HCT116 (cell line): Measurements from ENCODE around the gene IQGAP3. TPM values are rescaled to one million over a fixed set of nuclear protein-coding genes. Genes with fewer than 3 reads are reported as not detected.

Experiments used
- ATAC-seq: fragments of 200-7000 bp; cut with Tn5 transposase; 2 replicates; pipeline ENCODE4 v1.9.1; 2020; ENCODE audit warnings: mild to moderate bottlenecking, moderate library complexity
- BruUV-seq: library from RNA; stranded (reverse); fragments of 400-500 nt; replicated peaks from 2 replicates; lab custom pipeline; 2021; lab: Mats Ljungman, UMichigan
- CTCF ChIA-PET: fragments of 300-600 bp; sonication (Branson Sonifier 250); formaldehyde crosslinking; loops from one replicate; lab custom pipeline; 2021; ENCODE audit warnings: antibody characterized with exemption; lab: Charles Lee
- POLR2A ChIA-PET: fragments of 300-600, 350-600 bp; sonication (Branson Sonifier 250); formaldehyde crosslinking; loops from one replicate; lab custom pipeline; 2021; ENCODE audit warnings: antibody characterized with exemption; lab: Charles Lee
- RAD21 ChIA-PET, 2 experiments: fragments of 300-600 bp; sonication (Branson Sonifier 250); formaldehyde crosslinking; loops; one replicate each; lab custom pipeline; 2023; ENCODE audit warnings: low total read pairs in 2 of 2; ENCODE audit not compliant: uncharacterized antibody in 2 of 2, unreplicated experiment in 2 of 2, low non-redundant PET in 1 of 2; lab: Charles Lee
- DNase-seq: peaks from one replicate; pipeline ENCODE4 v3.0.0-alpha.2; 2010; ENCODE audit warnings: low read depth, low spot score
- H2AFZ ChIP-seq: fragments of 200-600 bp; shearing (Covaris generic), sonication (generic); 2 replicates; pipeline ENCODE4 v1.6.1; 2017; ENCODE audit warnings: low read depth, mixed run types, mixed read lengths, antibody characterized with exemption, low read length; ENCODE audit not compliant: poor library complexity, severe bottlenecking
- H3K27ac ChIP-seq: 2 replicates; pipeline ENCODE4 v1.5.1; 2012; ENCODE audit warnings: low read depth, low read length
- H3K27me3 ChIP-seq: fragments of 200-600 bp; sonication (generic); 2 replicates; pipeline ENCODE4 v1.6.1; 2016; ENCODE audit warnings: mixed run types, low read length, mixed read lengths; ENCODE audit not compliant: insufficient read depth
- H3K36me3 ChIP-seq, 2 experiments: fragments of 200-500 bp in 1 of 2; fragments of 200-600 bp in 1 of 2; sonication (Bioruptor generic) in 1 of 2; sonication (generic) in 1 of 2; 2 replicates each; pipeline versions ENCODE4 v1.5.1 to v1.6.1; 2014 to 2016; ENCODE audit warnings: low read length in 2 of 2, inconsistent platforms in 1 of 2, mixed read lengths in 1 of 2, mixed run types in 1 of 2; ENCODE audit not compliant: insufficient read depth in 2 of 2, control insufficient read depth in 1 of 2
- H3K4me1 ChIP-seq, 2 experiments: fragments of 200-600 bp in 1 of 2; sonication (generic) in 1 of 2; 2 replicates each; pipeline versions ENCODE4 v1.5.1 to v1.6.1; 2012 to 2017; ENCODE audit warnings: low read length in 2 of 2, inconsistent platforms in 1 of 2, mild to moderate bottlenecking in 1 of 2, mixed read lengths in 1 of 2, mixed run types in 1 of 2, moderate library complexity in 1 of 2; ENCODE audit not compliant: insufficient read depth in 2 of 2, control insufficient read depth in 1 of 2
- H3K4me2 ChIP-seq: fragments of 200-600 bp; sonication (generic); 2 replicates; pipeline ENCODE4 v1.6.1; 2017; ENCODE audit warnings: mixed run types, low read length, mixed read lengths
- H3K4me3 ChIP-seq, 2 experiments: fragments of 200-600 bp in 1 of 2; sonication (generic) in 1 of 2; replicated peaks in 1 of 2; 2 replicates each; pipeline ENCODE4 v1.5.1; 2011 to 2016; ENCODE audit warnings: low read length in 2 of 2, control low read depth in 1 of 2, low read depth in 1 of 2, mild to moderate bottlenecking in 1 of 2, mixed read lengths in 1 of 2, mixed run types in 1 of 2
- H3K79me2 ChIP-seq: fragments of 200-600 bp; sonication (generic); 2 replicates; pipeline ENCODE4 v1.6.1; 2017; ENCODE audit warnings: mild to moderate bottlenecking, mixed run types, low read length, moderate library complexity, mixed read lengths; ENCODE audit not compliant: insufficient read depth
- H3K9ac ChIP-seq: fragments of 200-600 bp; sonication (generic); 2 replicates; pipeline ENCODE4 v1.6.1; 2016; ENCODE audit warnings: low read length, mixed read lengths
- H3K9me2 ChIP-seq: fragments of 200-600 bp; sonication (generic), shearing (Covaris generic); 2 replicates; pipeline ENCODE4 v1.6.1; 2017; ENCODE audit warnings: mixed run types, mild to moderate bottlenecking, moderate library complexity; ENCODE audit not compliant: insufficient read depth
- H3K9me3 ChIP-seq, 2 experiments: fragments of 200-500 bp in 1 of 2; fragments of 200-600 bp in 1 of 2; sonication (Bioruptor generic) in 1 of 2; sonication (generic) in 1 of 2; 2 replicates each; pipeline ENCODE4 v1.6.1; 2014 to 2017; ENCODE audit warnings: low read length in 2 of 2, mixed read lengths in 2 of 2, inconsistent platforms in 1 of 2, low read depth in 1 of 2, mild to moderate bottlenecking in 1 of 2, mixed run types in 1 of 2, moderate library complexity in 1 of 2; ENCODE audit not compliant: control insufficient read depth in 1 of 2, insufficient read depth in 1 of 2
- H4K20me1 ChIP-seq: fragments of 200-600 bp; sonication (generic), shearing (Covaris generic); 2 replicates; pipeline ENCODE4 v1.6.1; 2017; ENCODE audit warnings: mixed run types, mild to moderate bottlenecking, moderate library complexity; ENCODE audit not compliant: insufficient read depth
- FOSL1 ChIP-seq: IDR thresholded peaks from 2 replicates; pipeline ENCODE4 v1.6.1; 2012; ENCODE audit warnings: low read depth
- POLR2AphosphoS5 ChIP-seq: IDR thresholded peaks from 2 replicates; pipeline ENCODE4 v1.6.1; 2011; ENCODE audit warnings: mild to moderate bottlenecking, low read depth, low read length, moderate library complexity
- intact Hi-C: fragments of 100-400 bp; cut with micrococcal nuclease; formaldehyde crosslinking; loops from 2 replicates; pipeline ENCODE4 v1.10.0; 2022
- total RNA-seq: library from RNA; stranded (reverse); gene quantifications from one replicate; pipeline ENCODE4 v1.2.1, GENCODE V29; 2021; ENCODE audit not compliant: unreplicated experiment
- TF ChIP-seq, protein P1 (sequence below): IDR thresholded peaks from 2 replicates; pipeline ENCODE4 v1.6.1; 2012

IQGAP3 gene
- total RNA-seq, 1 experiment from 2014 or later = 38.8 TPM

DNA sequence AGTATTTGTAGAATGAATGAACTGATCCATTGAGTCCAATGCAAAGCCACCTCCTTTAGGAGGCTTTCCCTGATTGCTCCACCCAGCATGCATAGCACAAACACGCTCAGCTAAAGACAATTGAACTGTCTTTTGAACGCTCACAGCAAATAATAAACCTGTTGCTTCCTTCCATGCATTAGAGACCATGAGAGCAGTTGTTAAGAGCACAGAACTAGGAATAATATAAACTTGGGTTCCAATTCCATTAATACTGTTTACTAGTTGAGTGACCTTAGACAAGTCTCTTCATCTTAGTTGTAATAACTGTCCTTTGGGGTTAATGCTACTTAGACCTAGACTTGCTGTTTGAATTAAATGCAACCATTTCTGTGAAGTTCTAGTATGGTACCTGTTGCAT lies 65.9 kb downstream of the IQGAP3 start:
- Histone ChIP-seq H3K27me3 (no peaks in the 10 kb centered on the region), H3K4me2 (no peak overlapping the region), H3K4me1 (peaks cover 40 to 56% of the 10 kb centered on the region in 2 experiments), H4K20me1 (no peaks in the 10 kb centered on the region), H3K4me3 (no peak overlapping the region), H3K36me3 (no peaks in the 10 kb centered on the region), H3K27ac (no peak overlapping the region), H3K9ac (no peak overlapping the region), H3K9me3 (no peaks in the 10 kb centered on the region), H3K79me2 (no peaks in the 10 kb centered on the region), H2AFZ (no peak overlapping the region), H3K9me2 (no peaks in the 10 kb centered on the region)
- ATAC-seq = no peak
- no peak for DNase-seq
- ChIA-PET CTCF (no interaction called here), RAD21 (no interaction called here), POLR2A (no interaction called here)
- BruUV-seq = no TSS peak
- intact Hi-C loops = loop anchor here (10.0 kb wide), 1 partner anchor 238 kb away; the partner anchor contains the start of gene MRPL24
- TF ChIP-seq FOSL1 = no peak
- TF ChIP-seq, protein P1, sequence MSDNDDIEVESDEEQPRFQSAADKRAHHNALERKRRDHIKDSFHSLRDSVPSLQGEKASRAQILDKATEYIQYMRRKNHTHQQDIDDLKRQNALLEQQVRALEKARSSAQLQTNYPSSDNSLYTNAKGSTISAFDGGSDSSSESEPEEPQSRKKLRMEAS = no peak

DNA sequence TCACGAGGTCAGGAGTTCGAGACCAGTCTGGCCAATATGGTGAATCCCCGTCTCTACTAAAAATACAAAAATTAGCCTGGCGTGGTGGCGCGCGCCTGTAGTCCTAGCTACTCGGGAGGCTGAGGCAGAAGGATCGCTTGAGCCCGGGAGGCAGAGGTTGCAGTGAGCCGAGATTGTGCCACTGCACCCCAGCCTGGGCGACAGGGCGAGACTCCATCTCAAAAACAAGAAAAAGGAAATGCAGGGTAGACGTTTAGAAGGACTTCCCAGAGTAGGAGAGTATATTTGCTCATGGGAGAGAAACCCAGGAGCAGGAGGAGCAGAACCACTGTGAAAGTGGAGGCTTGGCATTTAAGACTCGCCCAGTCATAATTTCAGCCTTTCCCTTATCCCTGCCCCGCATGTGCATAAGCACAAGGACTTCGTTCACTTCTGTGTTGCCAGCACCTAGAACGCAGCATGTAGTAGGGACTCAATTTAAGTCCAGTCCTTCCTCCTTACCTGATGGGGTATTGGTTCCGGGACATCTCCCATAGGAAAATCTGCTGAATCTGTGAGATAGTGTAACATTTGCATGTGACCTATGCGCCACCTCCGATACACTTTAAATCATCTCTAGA lies 66.6 kb downstream of the IQGAP3 start:
- ChIA-PET RAD21 (no interaction called here), CTCF (interaction anchor here (0.7 to 2.1 kb wide), 3 partner anchors 12 to 103 kb away, joined by 3 to 4 read pairs (median 4); no protein-coding TSS in a partner anchor), POLR2A (interaction anchor here (0.9 kb wide), 1 partner anchor 14 kb away, joined by 3 read pairs; no protein-coding TSS in a partner anchor)
- DNase-seq = no peak
- TSS peak; percentile 56 for BruUV-seq
- Histone ChIP-seq H3K9me3 (no peaks in the 10 kb centered on the region), H4K20me1 (no peaks in the 10 kb centered on the region), H3K4me1 (peaks cover 40 to 63% of the 10 kb centered on the region in 2 experiments), H2AFZ (no peak overlapping the region), H3K4me3 (peak overlapping the region in 1 of 2 experiments; percentile 47; a peak in 1 of 4 replicates), H3K27me3 (no peaks in the 10 kb centered on the region), H3K9me2 (no peaks in the 10 kb centered on the region), H3K79me2 (no peaks in the 10 kb centered on the region), H3K27ac (peak overlapping the region; percentile 99), H3K36me3 (no peaks in the 10 kb centered on the region), H3K4me2 (peak overlapping the region; percentile 93), H3K9ac (peak overlapping the region; percentile 97)
- TF ChIP-seq POLR2AphosphoS5 = peak; percentile 9; the same call in 1 of the 2 replicates
- TF ChIP-seq, protein P1 = no peak
- intact Hi-C loops = loop anchor here (1.0 to 10.0 kb wide), 2 partner anchors 48 to 239 kb away; partner anchors contain the start of gene MRPL24
- no peak for ATAC-seq
